HG03520 (cell line): ENCODE data around the gene RSPH9.
"Not testable (repeated sequence)": the region's sequence is repeated elsewhere in the genome, so short reads cannot be mapped to it uniquely, and the experiment has no call there.

Experiments used
- ATAC-seq: cut with Tn5 transposase; IDR thresholded peaks from one replicate; pipeline ENCODE4 v1.9.1; 2021; ENCODE audit warnings: mild to moderate bottlenecking, moderate library complexity; ENCODE audit not compliant: unreplicated experiment

RSPH9 gene

DNA sequence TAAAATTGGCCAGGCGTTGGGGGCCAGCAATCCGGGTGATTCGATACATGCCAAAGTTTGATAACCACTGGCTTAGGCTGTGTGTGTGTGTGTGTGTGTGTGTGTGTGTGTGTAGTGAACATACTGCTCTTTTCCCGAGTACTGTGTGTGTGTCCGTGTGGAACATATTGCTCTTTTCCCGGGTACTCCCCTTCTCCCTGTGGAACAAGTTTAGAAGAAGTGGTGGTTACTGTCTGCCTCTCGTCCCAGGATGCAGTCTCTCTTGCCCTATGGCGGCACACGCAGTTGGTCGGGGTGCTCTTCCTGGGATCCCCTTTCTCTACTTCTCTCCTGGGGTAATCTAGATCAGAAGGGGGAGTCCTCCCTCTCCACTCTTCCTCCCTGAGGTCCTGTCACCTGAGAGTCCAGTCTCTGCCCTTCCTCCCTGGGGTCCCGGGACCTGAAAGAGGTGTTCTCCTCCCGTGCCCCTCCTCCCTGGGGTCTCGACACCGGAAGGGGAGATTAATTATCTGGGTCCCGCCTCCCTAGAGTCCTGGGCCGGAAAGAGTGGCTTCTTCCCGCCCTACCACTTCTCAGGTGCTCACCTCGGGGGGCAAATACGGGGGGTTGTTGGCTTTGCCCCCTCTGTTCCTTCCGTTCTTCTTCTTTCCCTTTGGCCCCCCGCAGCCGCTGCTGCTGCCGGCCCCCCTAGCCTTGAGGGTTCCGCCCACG is 16.3 kb upstream of the RSPH9 start:
- no peak for ATAC-seq

DNA sequence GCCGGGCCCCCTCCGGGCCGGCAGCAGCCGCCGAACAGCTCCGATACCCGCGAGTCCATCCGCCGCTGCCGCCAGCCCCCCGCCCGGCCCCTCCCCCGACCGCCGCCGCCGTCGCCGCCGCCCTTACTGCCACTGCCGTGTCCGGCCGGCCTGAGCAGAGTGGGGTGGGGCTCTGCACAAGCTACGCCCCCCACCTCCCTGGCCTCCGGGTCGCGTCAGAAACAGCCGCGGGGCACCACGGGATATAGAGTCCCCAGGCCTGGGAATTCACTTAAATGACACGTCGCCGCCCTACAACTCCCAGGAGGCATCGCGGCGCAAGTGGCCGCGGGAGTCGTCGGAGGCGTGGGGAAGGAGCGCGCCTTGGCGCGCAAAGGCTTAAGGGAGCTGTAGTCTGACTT is 15.7 kb upstream of the RSPH9 start, which contains the start of gene GTPBP2:
GTPBP2 (minus strand) TSS at position 161 of the 401 bp plus-strand sequence; CDS start at position 59, 102 bp downstream.
- peak; percentile 81 for ATAC-seq

DNA sequence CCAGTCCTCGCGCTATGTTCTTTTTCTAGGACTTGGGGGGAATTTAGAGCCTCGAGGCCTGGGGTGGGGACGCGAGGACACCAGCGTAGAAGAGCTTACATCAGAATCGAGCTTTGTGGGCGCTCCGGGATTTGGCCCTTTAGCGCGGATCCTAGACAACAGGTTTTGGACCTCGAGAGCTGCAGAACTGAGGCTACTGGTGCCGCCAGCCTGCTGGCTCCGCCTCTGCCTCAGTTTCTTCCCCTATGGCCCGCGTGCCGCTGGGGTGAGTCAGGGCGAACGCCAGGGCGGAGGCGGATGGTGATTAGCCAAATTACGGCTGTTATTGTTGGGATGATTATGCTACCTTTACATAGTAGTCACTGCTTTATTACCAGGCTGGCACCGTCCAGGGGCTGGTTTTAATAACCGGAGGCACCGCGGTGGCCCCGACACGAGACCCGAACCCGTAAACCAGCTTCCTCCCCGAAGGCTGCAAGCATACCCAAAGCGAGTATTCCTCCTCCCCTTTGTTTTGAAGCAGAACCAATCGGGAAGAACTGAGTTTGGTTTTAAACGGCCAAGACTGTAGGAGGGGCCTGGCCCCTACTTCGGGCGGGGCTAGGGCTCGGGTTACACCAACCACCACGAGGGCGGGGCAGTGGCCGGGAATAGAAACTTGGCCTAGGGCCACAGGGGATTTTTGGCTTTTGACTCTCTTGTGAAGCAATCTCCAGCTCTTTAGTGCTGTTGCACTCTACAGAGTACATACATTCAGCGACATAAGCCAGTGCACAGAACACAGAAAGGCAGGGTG is 15.1 kb upstream of the RSPH9 start:
- peak; percentile 60 for ATAC-seq

DNA sequence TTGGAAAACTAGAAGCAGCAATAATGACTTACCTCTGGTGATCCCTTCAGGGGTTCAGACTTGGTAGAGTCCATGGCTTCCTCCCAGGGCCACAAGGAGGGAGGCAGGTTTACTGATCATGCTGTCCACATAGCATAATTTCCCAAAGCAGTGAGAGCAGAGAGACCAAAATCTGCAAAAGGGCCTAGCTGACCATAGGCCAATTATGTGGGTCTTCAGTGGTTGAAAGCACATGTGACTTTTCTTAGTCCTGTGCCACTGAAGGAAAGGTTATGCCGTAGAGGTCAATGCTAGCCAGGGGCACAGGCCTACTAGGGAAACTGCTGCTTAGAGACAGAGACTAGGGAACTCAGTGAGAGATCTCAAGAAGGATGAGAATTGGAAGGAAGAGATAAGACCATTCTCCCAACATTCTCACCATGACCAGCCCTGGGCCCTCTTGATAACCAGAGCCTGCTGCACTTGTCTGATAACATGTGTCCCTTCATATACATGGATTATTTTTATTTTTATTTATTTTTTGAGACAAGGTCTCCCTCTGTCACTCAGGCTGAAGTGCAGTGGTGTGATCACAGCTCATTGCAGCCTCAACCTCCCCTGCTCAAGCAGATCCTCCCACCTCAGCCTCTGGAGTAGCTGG is 13.7 kb upstream of the RSPH9 start:
- ATAC-seq = no peak

DNA sequence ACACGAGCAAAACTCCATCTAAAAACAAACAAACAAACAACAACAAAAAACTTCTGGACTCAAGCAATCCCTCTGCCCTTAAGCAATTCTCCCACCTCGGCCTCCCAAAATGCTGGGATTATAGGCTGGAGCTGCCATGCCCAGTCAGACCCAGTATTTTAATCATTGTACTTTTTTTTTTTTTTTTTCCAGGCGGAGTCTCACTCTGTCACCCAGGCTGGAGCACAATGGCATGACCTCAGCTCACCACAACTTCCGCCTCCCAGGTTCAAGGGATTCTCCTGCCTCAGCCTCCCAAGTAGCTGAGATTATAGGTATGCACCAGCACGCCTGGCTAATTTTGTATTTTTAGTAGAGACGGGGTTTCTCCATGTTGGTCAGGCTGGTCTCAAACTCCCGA is 11.8 kb upstream of the RSPH9 start:
- not testable (repeated sequence) for ATAC-seq

DNA sequence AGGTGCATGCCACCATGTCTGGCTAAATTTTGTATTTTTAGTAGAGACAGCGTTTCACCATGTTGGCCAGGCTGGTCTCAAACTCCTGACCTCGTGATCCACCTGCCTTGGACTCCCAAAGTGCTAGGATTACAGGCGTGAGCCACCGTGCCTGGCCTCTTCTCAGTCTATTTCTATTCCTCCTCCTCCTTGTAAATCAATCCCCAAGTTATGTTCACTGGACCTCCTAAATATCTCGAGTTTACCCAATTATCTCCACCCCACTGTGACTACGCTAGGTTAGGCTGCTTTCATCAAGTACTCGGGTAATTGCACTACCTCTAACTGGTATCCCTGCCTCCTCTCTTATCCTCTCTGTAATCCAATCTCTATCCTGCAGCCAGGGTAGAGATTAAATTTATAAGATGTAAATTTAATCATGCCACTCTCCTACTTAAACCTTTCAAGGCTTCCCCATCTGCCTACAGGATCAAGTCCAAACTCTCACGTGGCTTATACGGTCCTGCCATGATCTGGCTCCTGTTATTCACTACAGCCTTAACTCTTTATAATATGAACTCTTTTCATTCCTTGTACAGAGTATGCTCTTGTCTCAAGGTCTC is 10.0 kb upstream of the RSPH9 start:
- no peak for ATAC-seq

DNA sequence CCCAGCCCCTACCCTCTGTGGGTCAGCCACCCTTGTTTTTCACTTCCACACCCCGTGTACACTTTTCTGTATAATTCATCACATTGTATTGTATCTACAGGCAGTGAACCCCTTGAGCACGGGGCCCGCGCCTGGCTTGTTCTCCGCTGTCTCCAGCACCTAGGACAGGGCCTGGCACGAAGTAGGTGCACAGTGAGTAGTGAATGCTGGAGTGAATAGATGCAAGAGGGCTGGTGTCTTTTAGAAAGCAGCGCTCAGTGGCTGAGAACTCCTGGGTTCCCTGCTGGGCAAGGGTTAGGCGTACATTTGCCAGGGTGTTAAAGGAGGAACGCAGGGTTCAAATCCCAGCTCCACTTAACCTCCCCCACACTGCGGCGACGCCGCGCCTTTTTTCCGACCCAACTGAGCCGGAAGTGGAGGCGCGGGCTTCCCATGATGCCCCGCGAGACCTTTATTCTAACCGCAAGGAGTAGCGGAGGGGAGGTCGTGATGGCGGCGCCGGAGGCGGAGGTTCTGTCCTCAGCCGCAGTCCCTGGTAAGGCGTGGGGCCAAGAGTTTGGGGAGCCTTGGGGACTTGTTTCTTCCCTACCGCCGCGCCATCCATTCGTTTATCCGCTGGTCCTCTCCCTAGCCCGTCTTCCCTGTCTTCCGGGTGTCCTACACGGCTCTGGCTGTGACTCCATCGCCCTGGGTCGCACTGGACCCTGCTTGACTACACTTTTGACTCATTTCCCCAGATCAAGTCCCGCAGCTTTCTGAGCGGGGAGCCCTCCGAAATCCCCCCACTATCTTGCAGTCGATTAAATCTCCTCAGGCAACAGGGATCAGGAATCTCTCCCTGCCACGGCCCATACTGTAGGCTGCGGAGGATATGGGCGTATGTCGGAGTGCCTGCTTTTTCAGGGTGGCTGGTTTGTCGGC is 9.2 kb upstream of the RSPH9 start, which contains the start of gene MAD2L1BP:
MAD2L1BP (plus strand) TSS at position 454 of the 921 bp plus-strand sequence; CDS start at position 490, 36 bp downstream.
- ATAC-seq = peak; percentile 75

DNA sequence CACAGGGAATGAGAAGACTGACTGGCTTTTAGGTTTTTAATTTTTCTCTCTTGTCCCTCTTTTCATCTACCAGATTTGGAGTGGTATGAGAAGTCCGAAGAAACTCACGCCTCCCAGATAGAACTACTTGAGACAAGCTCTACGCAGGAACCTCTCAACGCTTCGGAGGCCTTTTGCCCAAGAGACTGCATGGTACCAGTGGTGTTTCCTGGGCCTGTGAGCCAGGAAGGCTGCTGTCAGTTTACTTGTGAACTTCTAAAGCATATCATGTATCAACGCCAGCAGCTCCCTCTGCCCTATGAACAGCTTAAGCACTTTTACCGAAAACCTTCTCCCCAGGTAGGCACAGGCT is 8.6 kb upstream of the RSPH9 start:
- ATAC-seq = peak; percentile 9

DNA sequence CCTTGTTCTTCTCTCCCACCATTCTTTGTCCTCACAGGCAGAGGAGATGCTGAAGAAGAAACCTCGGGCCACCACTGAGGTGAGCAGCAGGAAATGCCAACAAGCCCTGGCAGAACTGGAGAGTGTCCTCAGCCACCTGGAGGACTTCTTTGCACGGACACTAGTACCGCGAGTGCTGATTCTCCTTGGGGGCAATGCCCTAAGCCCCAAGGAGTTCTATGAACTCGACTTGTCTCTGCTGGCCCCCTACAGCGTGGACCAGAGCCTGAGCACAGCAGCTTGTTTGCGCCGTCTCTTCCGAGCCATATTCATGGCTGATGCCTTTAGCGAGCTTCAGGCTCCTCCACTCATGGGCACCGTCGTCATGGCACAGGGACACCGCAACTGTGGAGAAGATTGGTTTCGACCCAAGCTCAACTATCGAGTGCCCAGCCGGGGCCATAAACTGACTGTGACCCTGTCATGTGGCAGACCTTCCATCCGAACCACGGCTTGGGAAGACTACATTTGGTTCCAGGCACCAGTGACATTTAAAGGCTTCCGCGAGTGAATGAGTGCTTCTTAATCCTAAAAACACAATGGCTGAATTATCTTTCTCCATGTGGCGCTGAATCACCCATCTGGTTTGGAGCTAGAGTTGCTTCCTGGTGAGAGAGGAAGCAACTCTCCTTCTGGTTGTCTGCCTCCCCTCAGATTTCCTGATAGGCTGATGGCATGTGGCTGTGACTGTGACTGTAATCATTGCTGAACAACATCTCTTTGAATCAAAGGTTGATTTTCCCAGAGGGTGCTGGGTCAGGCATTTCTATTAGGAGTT is 4.6 kb upstream of the RSPH9 start:
- no peak for ATAC-seq

DNA sequence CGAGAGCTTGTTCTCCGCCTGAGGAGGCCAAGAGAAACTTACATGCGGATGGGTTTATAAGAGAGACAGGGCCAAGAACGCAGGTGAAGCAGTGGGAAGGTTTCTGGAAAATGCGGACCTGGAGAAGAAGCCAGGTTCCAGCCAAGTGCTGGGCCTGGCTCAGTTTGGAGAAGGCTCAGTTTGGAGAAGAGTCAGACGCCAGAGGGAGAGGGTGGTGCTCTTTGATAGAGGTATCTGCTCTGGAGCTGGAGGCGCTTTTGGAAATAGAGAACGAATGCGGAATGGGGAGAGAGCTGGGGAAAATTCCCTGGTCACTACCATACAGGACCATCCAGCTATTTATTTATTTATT is 753 bp downstream of the RSPH9 start:
- no peak for ATAC-seq

DNA sequence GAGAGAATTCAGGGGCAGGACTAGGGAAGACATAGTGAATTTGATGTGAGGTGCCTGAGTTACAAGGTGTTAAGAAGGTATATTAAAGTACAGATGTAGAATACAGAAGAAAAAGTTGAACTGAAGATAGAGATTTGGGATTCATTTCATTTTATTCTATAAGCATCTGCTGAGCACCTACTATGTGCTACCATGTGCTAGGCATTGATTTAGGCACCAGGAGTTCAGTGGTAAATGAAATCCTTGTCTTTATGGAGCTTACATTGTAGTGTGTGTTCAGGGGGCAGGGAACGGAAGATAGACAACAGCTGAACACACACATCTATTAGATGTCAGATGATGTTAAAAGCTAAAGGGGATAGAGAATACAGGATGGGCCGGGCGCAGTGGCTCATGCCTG is 2.8 kb downstream of the RSPH9 start:
- ATAC-seq = no peak

DNA sequence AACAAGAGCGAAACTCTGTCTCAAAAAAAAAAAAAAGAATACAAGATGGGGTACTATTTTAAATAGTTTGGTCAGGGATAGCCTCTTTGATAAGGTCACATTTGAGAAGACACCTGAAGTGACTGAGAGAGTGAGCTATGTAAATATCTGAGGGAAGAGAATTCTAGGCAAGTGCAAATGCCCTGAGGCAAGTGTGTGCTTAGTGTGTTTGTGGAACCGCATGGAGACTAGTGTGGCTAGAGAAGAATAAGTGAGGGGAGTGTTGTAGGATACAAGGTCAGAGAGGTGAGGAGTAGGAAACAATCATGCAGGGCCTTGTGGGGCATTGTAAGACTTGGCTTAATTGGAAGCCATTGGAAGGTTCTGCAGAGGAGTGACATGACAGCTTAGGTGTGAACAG is 3.4 kb downstream of the RSPH9 start:
- no peak for ATAC-seq

DNA sequence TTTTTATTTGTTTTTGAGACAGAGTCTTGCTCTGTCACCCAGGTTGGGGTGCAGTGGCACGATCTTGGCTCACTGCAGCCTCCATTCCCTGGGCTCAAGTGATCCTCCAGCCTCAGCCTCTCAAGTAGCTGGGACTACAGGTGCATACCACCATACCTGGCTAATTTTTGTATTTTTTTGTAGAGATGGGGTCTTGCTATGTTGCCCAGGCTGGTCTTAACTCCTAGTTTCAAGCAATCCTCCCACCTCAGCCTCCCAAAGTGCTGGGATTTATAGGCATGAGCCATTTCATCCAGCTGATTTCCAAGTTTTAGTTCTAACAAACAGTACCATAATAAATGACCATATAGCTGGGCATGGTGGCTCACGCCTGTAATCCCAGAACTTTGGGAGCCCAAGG is 8.0 kb downstream of the RSPH9 start:
- ATAC-seq = not testable (repeated sequence)

DNA sequence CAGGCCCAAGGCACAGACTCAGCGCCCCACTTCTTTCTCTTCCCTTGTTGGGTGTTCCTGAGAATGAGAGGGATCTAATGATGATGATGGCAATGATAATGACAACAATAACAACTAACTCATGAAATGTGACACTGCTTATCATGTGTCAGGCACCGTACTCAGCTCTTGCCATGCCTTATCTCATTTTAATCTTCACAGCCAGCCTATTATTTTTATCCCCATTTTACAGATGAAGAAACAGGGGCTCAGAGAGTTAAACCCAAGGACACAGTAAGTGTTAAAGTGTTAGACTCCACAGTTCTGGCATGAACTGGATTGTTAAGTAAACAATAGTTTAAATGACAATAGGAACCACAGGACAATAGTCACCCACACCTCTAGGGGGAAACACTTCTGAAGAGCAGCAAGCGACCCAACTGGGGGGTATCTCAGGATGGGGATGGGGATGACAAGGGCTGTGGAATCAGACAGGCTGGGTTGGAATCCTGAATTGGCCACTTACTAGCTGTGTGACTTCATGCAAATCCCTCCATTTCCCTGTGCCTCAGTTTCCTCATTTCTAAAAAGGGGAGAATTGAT is 12.5 kb downstream of the RSPH9 start:
- no peak for ATAC-seq

DNA sequence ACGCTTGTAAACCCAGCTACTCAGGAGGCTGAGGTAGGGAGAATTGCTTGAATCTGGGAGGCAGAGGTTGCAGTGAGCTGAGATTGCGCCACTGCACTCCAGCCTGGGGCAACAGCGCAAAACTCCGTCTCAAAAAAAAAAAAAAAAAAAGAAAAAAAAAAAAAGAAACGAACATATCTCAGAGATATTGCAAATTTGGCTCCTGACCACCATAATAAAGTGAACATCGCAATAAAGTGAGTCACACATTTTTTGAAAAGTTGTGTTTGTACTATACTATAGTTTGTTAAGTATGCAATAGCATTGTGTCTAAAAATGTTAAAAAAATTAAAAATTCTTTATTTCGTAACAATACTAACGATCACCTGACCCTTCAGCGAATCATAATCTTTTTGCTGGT is 13.3 kb downstream of the RSPH9 start:
- no peak for ATAC-seq

DNA sequence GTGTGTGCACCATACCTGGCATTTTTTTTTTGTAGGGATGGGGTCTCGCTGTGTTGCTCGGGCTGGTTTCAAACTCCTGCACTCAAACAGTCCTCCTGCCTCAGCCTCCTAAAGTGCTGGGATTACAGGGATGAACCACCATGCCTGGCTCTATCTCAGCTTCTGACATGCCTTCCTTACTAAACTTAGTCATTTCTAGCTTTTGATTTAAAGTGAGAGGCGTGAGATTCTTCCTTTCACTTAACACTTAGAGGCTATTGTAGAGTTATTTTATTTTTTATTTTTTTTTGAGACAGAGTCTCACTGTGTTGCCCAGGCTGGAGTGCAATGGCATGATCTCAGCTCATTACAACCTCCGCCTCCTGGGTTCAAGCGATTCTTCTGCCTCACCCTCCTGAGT is 18.1 kb downstream of the RSPH9 start:
- ATAC-seq = not testable (repeated sequence)

DNA sequence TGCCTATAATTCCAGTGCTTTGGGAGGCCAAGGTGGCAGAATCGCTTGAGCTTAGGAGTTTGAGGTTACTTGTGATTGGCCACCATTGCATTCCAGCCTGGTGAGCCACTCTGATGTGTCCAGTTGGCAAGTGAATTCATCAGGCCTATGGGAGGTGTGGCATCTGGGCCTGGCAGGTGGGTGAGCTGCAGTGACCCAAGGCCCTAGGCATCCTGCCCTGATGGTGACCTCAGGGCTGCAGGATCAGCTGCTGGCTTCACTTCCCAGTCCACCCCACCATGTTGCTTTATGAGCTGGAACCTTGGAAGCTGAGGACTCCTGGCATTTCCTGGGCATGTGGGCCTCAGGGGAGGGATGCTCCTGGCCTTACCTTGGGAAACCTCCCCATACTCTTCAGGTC is 20.5 kb downstream of the RSPH9 start:
- ATAC-seq = no peak

DNA sequence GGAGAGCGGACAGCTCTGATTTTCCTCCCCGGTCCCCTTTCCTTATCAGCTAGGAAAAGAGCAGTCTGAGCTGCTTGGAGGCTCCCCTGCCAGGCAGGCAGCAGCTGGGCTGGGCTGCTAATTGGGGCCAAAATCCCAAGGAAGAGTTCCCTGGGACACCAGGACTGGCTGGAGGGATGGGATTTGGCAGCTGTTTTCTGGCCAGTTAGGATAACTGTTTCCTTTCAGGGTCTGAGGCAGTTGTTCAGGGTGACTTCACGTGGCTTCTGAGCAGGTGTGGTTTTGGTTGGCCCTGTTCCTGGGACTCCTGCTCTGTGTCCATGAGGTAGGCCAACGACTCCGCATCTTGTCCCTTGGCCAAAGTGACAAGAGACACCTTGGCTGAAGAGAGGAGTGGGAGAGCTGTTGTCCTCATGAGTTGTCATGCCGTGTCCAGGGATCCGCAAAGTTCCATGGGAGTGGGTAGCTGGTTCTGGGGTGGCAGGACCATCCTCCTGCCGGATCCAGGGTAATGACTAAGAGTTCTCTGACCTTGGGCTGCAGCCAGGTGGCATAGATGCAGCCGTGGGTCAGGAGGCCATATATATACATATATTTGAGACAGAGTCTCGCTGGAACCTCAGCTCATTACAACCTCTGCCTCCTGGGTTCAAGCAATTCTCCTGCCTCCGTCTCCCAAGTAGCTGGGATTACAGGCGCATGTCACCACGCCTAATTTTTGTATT is 21.5 kb downstream of the RSPH9 start:
- ATAC-seq = no peak
